ENCODE measurements around the gene GABRB2. TPM values are rescaled to one million over a fixed set of nuclear protein-coding genes. Genes with fewer than 3 reads are reported as not detected.

The GABRB2 gene
- total RNA-seq, 1 experiment from 2014 or later, result not detected

GRCh38 chr5:161269125-161269524, 277.4 kb downstream of the GABRB2 start:
- no TSS peak for BruUV-seq (replicated peaks)
- in situ Hi-C loops (cut with HindIII; ENCODE audit: low pct_unique_long_range_greater_than_20kb, low sequenced_read_pairs) (no loop called here), intact Hi-C loops (cut with micrococcal nuclease; ENCODE audit: unreplicated experiment) (no loop called here)
- DNase-seq (ENCODE audit: low read depth, low spot score) (no peak), ATAC-seq (no peak)
- H3K27ac ChIP-seq (ENCODE audit: low read length), result no peak overlapping the region
- ChIA-PET POLR2A (no interaction called here), CTCF (no interaction called here)
- no peak for TF ChIP-seq POLR2AphosphoS5 (IDR thresholded peaks at IDR 0.05; ENCODE audit: low read depth, low read length)
- TF ChIP-seq CTCF (IDR thresholded peaks at IDR 0.05), result no peak
- TF ChIP-seq TCF7L2 (IDR thresholded peaks at IDR 0.05; ENCODE audit: low read depth, low read length), result no peak
- no peak for TF ChIP-seq SIN3A (IDR thresholded peaks at IDR 0.05; ENCODE audit: borderline replicate concordance, insufficient read depth, low read depth, low read length)
- no peak for TF ChIP-seq REST (IDR thresholded peaks at IDR 0.05; ENCODE audit: insufficient read depth in 1 of 2, low read depth in 2 of 2, low read length in 1 of 2)
- H3K27me3 ChIP-seq (ENCODE audit: control insufficient read depth, insufficient read depth, low read length), result no peaks in the 10 kb centered on the region
- no peaks in the 10 kb centered on the region for H3K9me3 ChIP-seq (ENCODE audit: control insufficient read depth, insufficient read depth, low read depth, low read length)
- no peaks in the 10 kb centered on the region for H3K36me3 ChIP-seq (ENCODE audit: control insufficient read depth, insufficient read depth, low read length)
- no peaks in the 10 kb centered on the region for H3K4me1 ChIP-seq (ENCODE audit: control insufficient read depth, insufficient read depth, low read length)
- H3K4me3 ChIP-seq (ENCODE audit: low read depth in 2 of 2, low read length in 2 of 2), result no peak overlapping the region

- ATAC-seq, result no peak
- Histone ChIP-seq H3K4me1 (ENCODE audit: control insufficient read depth, insufficient read depth, low read length) (no peaks in the 10 kb centered on the region), H3K4me3 (ENCODE audit: low read depth in 2 of 2, low read length in 2 of 2) (no peak overlapping the region), H3K9me3 (ENCODE audit: control insufficient read depth, insufficient read depth, low read depth, low read length) (no peaks in the 10 kb centered on the region), H3K36me3 (ENCODE audit: control insufficient read depth, insufficient read depth, low read length) (no peaks in the 10 kb centered on the region), H3K27me3 (ENCODE audit: control insufficient read depth, insufficient read depth, low read length) (no peaks in the 10 kb centered on the region), H3K27ac (ENCODE audit: low read length) (no peak overlapping the region)
- no TSS peak for BruUV-seq (replicated peaks)
- intact Hi-C loops (cut with micrococcal nuclease; ENCODE audit: unreplicated experiment) (no loop called here), in situ Hi-C loops (cut with HindIII; ENCODE audit: low pct_unique_long_range_greater_than_20kb, low sequenced_read_pairs) (no loop called here)
- TF ChIP-seq POLR2AphosphoS5 (IDR thresholded peaks at IDR 0.05; ENCODE audit: low read depth, low read length), result no peak
- TF ChIP-seq TCF7L2 (IDR thresholded peaks at IDR 0.05; ENCODE audit: low read depth, low read length), result no peak
- TF ChIP-seq REST (IDR thresholded peaks at IDR 0.05; ENCODE audit: insufficient read depth in 1 of 2, low read depth in 2 of 2, low read length in 1 of 2), result no peak
- ChIA-PET POLR2A (no interaction called here), CTCF (no interaction called here)
- DNase-seq (ENCODE audit: low read depth, low spot score), result no peak
These were observed 279.6 kb downstream of the GABRB2 start for GRCh38 chr5:161266954-161267353.

Data from Panc1 (cell line).